NCI-H1048 (cell line): ENCODE measurements around the gene GJC1.
A peak's percentile ranks its signal among the peaks of the same experiment; 100 is the strongest.

Source experiments
- DNase-seq: peaks from one replicate; lab custom pipeline; 2025; lab: John Stamatoyannopoulos, UW

GJC1 gene

GRCh38 chr17:44801880-44802279 lies 28.2 kb downstream of the GJC1 start:
- no peak for DNase-seq

- no peak for DNase-seq
Observed at GRCh38 chr17:44798356-44798755, 31.7 kb downstream of the GJC1 start.

- DNase-seq, result no peak
Observed at GRCh38 chr17:44797802-44798201, 32.3 kb downstream of the GJC1 start.

GRCh38 chr17:44796731-44797130 lies 33.4 kb downstream of the GJC1 start:
- DNase-seq, result no peak

GRCh38 chr17:44795928-44796327 lies 34.2 kb downstream of the GJC1 start:
- no peak for DNase-seq

GRCh38 chr17:44795421-44795820 lies 34.7 kb downstream of the GJC1 start:
- DNase-seq, result no peak

GRCh38 chr17:44794851-44795413 lies 35.2 kb downstream of the GJC1 start:
- DNase-seq, result no peak

GRCh38 chr17:44793885-44794842 lies 35.9 kb downstream of the GJC1 start:
- DNase-seq, result no peak

GRCh38 chr17:44792276-44792675 lies 37.8 kb downstream of the GJC1 start:
- no peak for DNase-seq

- DNase-seq, result no peak
Observed at GRCh38 chr17:44788139-44788538, 41.9 kb downstream of the GJC1 start.

GRCh38 chr17:44787271-44787940 lies 42.7 kb downstream of the GJC1 start:
- no peak for DNase-seq

- no peak for DNase-seq
Observed at GRCh38 chr17:44786551-44787081, 43.5 kb downstream of the GJC1 start.

- DNase-seq, result no peak
Observed at GRCh38 chr17:44785921-44786320, 44.2 kb downstream of the GJC1 start.

GRCh38 chr17:44782326-44782850 lies 47.7 kb downstream of the GJC1 start:
- DNase-seq, result no peak

- DNase-seq, result no peak
Observed at GRCh38 chr17:44781551-44782325, 48.3 kb downstream of the GJC1 start.

- no peak for DNase-seq
Observed at GRCh38 chr17:44780845-44781480, 49.1 kb downstream of the GJC1 start.

- no peak for DNase-seq
Observed at GRCh38 chr17:44780161-44780560, 49.9 kb downstream of the GJC1 start.

GRCh38 chr17:44779211-44780025 lies 50.7 kb downstream of the GJC1 start:
- peak; percentile 53 for DNase-seq

- DNase-seq, result no peak
Observed at GRCh38 chr17:44778656-44779210, 51.4 kb downstream of the GJC1 start.
